HepG2 (cell line): ENCODE measurements around the gene DLG1. TPM values are rescaled to one million over a fixed set of nuclear protein-coding genes. Genes with fewer than 3 reads are reported as not detected.

Experiments
- CBX5 ChIP-seq: sonication (generic); formaldehyde crosslinking; IDR thresholded peaks from 2 replicates; pipeline ENCODE4 v1.4.0; 2020; ENCODE audit warnings: missing genetic modification reagents, borderline replicate concordance
- GTF3A ChIP-seq: sonication (generic); formaldehyde crosslinking; conservative IDR thresholded peaks from 2 replicates; pipeline ENCODE4 v1.4.0; 2020; ENCODE audit warnings: mild to moderate bottlenecking, missing genetic modification reagents
- HIVEP1 ChIP-seq: sonication (generic); formaldehyde crosslinking; IDR thresholded peaks from 2 replicates; pipeline ENCODE4 v1.4.0; 2020; ENCODE audit warnings: mild to moderate bottlenecking, missing genetic modification reagents
- HOXA9 ChIP-seq: sonication (generic); formaldehyde crosslinking; IDR thresholded peaks from 2 replicates; pipeline ENCODE4 v1.8.1; 2022; ENCODE audit warnings: missing genetic modification reagents, mild to moderate bottlenecking, moderate library complexity, borderline replicate concordance
- KAT2B ChIP-seq: fragments of 150-350 bp; IDR thresholded peaks from 2 replicates; pipeline ENCODE4 v1.6.1; 2014; ENCODE audit warnings: low read depth, low read length, borderline replicate concordance
- KDM4B ChIP-seq: sonication (generic); formaldehyde crosslinking; IDR thresholded peaks from 2 replicates; pipeline ENCODE4 v1.4.0; 2020; ENCODE audit warnings: missing genetic modification reagents
- TP53 ChIP-seq: sonication (generic); formaldehyde crosslinking; conservative IDR thresholded peaks from 2 replicates; pipeline ENCODE4 v1.4.0; 2020; ENCODE audit warnings: missing genetic modification reagents
- ZBTB21 ChIP-seq: sonication (generic); formaldehyde crosslinking; IDR thresholded peaks from 2 replicates; pipeline ENCODE4 v1.4.0; 2020; ENCODE audit warnings: missing genetic modification reagents
- ZMYM4 ChIP-seq: sonication (generic); formaldehyde crosslinking; IDR thresholded peaks from 2 replicates; pipeline ENCODE4 v1.8.1; 2023; ENCODE audit warnings: mild to moderate bottlenecking, missing genetic modification reagents
- ZNF292 ChIP-seq: sonication (generic); formaldehyde crosslinking; IDR thresholded peaks from 2 replicates; pipeline ENCODE4 v1.8.1; 2022; ENCODE audit warnings: mild to moderate bottlenecking, low read depth, missing genetic modification reagents, borderline replicate concordance
- ZNF3 ChIP-seq: IDR thresholded peaks from 2 replicates; pipeline ENCODE4 v1.7.0; 2017; ENCODE audit warnings: inconsistent platforms
- ZNF329 ChIP-seq: sonication (generic); formaldehyde crosslinking; IDR thresholded peaks from 2 replicates; pipeline ENCODE4 v1.9.0; 2021; ENCODE audit warnings: low read depth, mild to moderate bottlenecking, missing genetic modification reagents
- ZNF430 ChIP-seq: sonication (generic); formaldehyde crosslinking; IDR thresholded peaks from 2 replicates; pipeline ENCODE4 v1.9.0; 2021; ENCODE audit warnings: mild to moderate bottlenecking, missing genetic modification reagents
- ZNF572 ChIP-seq: sonication (generic); formaldehyde crosslinking; IDR thresholded peaks from 2 replicates; pipeline ENCODE4 v1.5.1; 2020; ENCODE audit warnings: mild to moderate bottlenecking, missing genetic modification reagents
- ZSCAN9 ChIP-seq: IDR thresholded peaks from 2 replicates; pipeline ENCODE4 v1.6.1; 2016; ENCODE audit warnings: borderline replicate concordance
- polyA plus RNA-seq, 8 experiments: library from polyadenylated mRNA; depleted of rRNA in 3 of 8; stranded (reverse) in 7 of 8; unstranded in 1 of 8; fragments of >200 nt; fragmentation: Illumina TruSeq in 4 of 8; extraction: Trizol in 4 of 8; gene quantifications; 2 replicates each; pipeline versions ENCODE4 v1.2.1 to v1.2.3, GENCODE V29; 2011 to 2016; ENCODE audit warnings: low read depth in 4 of 8, missing spikeins in 1 of 8, mixed read lengths in 1 of 8; ENCODE audit not compliant: insufficient read depth in 1 of 8
- total RNA-seq, 5 experiments: library from RNA; depleted of rRNA; stranded (reverse); fragments of >200 nt; fragmentation: Illumina TruSeq; extraction: Trizol; gene quantifications; 2 replicates each; pipeline ENCODE4 v1.2.3, GENCODE V29; 2016; ENCODE audit warnings: low read depth in 1 of 5
- TF ChIP-seq, protein P1 (sequence below): sonication (generic); formaldehyde crosslinking; IDR thresholded peaks from 2 replicates; pipeline ENCODE4 v1.8.1; 2023; ENCODE audit warnings: mild to moderate bottlenecking, moderate library complexity, missing genetic modification reagents
- TF ChIP-seq, protein P2 (sequence below): sonication (generic); formaldehyde crosslinking; IDR thresholded peaks from 2 replicates; pipeline ENCODE4 v1.4.0; 2020; ENCODE audit warnings: missing genetic modification reagents, mild to moderate bottlenecking, borderline replicate concordance
- TF ChIP-seq, protein P3 (sequence below): sonication (generic); formaldehyde crosslinking; IDR thresholded peaks from 2 replicates; pipeline ENCODE4 v1.5.1; 2020; ENCODE audit warnings: mild to moderate bottlenecking, missing genetic modification reagents, borderline replicate concordance
- TF ChIP-seq, protein P4 (sequence below): sonication (generic); formaldehyde crosslinking; IDR thresholded peaks from 2 replicates; pipeline ENCODE4 v1.4.0; 2020; ENCODE audit warnings: missing genetic modification reagents

Gene DLG1
- total and polyA plus RNA-seq, 2 of the 13 experiments (the other 11 are each of a cell fraction or from before 2014, with no cell fraction given), result 30.5 to 104 TPM

DNA sequence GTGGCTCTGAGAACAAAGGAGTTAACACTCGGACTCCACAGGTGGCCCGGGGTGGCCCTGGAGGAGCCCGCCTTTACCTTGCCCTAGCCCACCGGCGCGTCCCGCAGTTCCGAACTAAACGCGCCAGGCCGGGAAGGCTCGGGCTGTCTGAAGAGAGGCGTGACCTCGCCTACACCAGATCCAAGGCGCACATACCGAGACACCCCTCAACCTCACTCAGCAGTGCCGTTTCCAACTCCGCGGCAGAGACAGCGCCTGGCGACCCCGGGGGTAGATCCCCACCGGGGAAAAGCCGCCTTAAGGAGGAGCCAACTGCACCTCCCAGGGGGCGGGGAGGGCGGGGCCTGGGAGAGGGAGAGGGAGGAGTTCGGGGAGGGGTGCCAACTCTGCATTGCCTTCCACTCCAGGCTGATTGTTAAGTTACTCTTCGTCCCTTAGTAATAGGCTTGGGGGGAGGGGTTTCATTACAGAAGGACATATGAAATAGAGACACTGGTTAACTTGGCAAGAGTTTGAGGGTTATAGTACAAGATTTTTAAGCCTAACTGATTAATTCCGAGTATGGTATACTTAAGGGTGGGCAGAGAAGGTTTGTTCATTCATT, at the start of gene DLG1 (continued):
- TF ChIP-seq, protein P1, sequence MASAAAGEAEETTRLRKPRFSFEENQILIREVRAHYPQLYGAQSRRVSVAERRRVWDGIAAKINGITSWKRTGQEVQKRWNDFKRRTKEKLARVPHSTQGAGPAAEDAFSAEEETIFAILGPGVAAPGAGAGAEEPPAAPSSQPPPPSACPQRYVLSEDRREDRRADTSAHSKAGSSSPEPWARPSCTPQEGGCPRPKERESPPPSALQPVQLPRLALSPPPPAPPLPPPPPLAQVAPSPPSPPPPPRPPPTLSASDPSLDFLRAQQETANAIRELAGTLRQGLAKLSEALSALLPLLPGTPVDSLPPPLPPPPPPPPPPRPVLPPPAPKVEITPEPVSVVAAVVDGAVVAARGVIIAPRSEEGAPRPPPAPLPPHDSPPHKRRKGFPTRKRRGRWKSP (CRISPR knock-in tag), result no peak
- TF ChIP-seq TP53 (CRISPR knock-in tag), result 0 out of 2 replicates have a peak, but pooled peaks have one; percentile 35
- 0 out of 2 replicates have a peak, but pooled peaks have one; percentile 60 for TF ChIP-seq GTF3A (CRISPR knock-in tag)
- TF ChIP-seq, protein P2, sequence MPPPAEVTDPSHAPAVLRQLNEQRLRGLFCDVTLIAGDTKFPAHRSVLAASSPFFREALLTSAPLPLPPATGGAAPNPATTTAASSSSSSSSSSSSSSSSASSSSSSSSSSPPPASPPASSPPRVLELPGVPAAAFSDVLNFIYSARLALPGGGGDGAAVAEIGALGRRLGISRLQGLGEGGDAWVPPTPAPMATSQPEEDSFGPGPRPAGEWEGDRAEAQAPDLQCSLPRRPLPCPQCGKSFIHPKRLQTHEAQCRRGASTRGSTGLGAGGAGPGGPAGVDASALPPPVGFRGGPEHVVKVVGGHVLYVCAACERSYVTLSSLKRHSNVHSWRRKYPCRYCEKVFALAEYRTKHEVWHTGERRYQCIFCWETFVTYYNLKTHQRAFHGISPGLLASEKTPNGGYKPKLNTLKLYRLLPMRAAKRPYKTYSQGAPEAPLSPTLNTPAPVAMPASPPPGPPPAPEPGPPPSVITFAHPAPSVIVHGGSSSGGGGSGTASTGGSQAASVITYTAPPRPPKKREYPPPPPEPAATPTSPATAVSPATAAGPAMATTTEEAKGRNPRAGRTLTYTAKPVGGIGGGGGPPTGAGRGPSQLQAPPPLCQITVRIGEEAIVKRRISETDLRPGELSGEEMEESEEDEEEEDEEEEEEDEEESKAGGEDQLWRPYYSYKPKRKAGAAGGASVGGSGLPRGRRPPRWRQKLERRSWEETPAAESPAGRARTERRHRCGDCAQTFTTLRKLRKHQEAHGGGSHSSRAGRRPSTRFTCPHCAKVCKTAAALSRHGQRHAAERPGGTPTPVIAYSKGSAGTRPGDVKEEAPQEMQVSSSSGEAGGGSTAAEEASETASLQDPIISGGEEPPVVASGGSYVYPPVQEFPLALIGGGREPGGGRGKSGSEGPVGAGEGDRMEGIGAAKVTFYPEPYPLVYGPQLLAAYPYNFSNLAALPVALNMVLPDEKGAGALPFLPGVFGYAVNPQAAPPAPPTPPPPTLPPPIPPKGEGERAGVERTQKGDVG, result no peak
- TF ChIP-seq, protein P3, sequence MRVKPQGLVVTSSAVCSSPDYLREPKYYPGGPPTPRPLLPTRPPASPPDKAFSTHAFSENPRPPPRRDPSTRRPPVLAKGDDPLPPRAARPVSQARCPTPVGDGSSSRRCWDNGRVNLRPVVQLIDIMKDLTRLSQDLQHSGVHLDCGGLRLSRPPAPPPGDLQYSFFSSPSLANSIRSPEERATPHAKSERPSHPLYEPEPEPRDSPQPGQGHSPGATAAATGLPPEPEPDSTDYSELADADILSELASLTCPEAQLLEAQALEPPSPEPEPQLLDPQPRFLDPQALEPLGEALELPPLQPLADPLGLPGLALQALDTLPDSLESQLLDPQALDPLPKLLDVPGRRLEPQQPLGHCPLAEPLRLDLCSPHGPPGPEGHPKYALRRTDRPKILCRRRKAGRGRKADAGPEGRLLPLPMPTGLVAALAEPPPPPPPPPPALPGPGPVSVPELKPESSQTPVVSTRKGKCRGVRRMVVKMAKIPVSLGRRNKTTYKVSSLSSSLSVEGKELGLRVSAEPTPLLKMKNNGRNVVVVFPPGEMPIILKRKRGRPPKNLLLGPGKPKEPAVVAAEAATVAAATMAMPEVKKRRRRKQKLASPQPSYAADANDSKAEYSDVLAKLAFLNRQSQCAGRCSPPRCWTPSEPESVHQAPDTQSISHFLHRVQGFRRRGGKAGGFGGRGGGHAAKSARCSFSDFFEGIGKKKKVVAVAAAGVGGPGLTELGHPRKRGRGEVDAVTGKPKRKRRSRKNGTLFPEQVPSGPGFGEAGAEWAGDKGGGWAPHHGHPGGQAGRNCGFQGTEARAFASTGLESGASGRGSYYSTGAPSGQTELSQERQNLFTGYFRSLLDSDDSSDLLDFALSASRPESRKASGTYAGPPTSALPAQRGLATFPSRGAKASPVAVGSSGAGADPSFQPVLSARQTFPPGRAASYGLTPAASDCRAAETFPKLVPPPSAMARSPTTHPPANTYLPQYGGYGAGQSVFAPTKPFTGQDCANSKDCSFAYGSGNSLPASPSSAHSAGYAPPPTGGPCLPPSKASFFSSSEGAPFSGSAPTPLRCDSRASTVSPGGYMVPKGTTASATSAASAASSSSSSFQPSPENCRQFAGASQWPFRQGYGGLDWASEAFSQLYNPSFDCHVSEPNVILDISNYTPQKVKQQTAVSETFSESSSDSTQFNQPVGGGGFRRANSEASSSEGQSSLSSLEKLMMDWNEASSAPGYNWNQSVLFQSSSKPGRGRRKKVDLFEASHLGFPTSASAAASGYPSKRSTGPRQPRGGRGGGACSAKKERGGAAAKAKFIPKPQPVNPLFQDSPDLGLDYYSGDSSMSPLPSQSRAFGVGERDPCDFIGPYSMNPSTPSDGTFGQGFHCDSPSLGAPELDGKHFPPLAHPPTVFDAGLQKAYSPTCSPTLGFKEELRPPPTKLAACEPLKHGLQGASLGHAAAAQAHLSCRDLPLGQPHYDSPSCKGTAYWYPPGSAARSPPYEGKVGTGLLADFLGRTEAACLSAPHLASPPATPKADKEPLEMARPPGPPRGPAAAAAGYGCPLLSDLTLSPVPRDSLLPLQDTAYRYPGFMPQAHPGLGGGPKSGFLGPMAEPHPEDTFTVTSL (CRISPR knock-in tag), result 0 out of 2 replicates have a peak, but pooled peaks have one; percentile 16
- TF ChIP-seq KDM4B, result peak; percentile 10; the same call in 1 of the 2 replicates
- TF ChIP-seq ZNF430, result no peak
- peak; percentile 9 for TF ChIP-seq ZMYM4 (CRISPR knock-in tag)
- TF ChIP-seq, protein P4, sequence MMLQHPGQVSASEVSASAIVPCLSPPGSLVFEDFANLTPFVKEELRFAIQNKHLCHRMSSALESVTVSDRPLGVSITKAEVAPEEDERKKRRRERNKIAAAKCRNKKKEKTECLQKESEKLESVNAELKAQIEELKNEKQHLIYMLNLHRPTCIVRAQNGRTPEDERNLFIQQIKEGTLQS (CRISPR knock-in tag), result no peak
- TF ChIP-seq ZNF3, result no peak
- TF ChIP-seq HIVEP1 (CRISPR knock-in tag), result no peak
- no peak; the same call in 1 of the 2 replicates for TF ChIP-seq CBX5 (CRISPR knock-in tag)
- peak; percentile 70; the same call in 1 of the 2 replicates for TF ChIP-seq ZNF572 (CRISPR knock-in tag)
- no peak for TF ChIP-seq KAT2B
- TF ChIP-seq ZNF292 (CRISPR knock-in tag), result 0 out of 2 replicates have a peak, but pooled peaks have one; percentile 24
- TF ChIP-seq ZSCAN9, result peak; percentile 74
- no peak for TF ChIP-seq HOXA9
- no peak for TF ChIP-seq ZBTB21 (CRISPR knock-in tag)
- no peak for TF ChIP-seq ZNF329 (CRISPR knock-in tag)
